IPS-18c (cell line): ENCODE data around the gene OR10T2.
"Not testable (repeated sequence)": the region's sequence is repeated elsewhere in the genome, so short reads cannot be mapped to it uniquely, and the experiment has no call there.

Experiments
- H3K4me3 ChIP-seq: 2 replicates; pipeline ENCODE4 v1.7.0; 2013; ENCODE audit warnings: low read depth, mild to moderate bottlenecking, low read length, moderate library complexity; ENCODE audit not compliant: insufficient read depth
- H3K9me3 ChIP-seq: one replicate; pipeline ENCODE4 v1.6.1; 2013; ENCODE audit warnings: mild to moderate bottlenecking, low read length, moderate library complexity; ENCODE audit not compliant: control insufficient read depth, insufficient read depth

The OR10T2 gene, protein sequence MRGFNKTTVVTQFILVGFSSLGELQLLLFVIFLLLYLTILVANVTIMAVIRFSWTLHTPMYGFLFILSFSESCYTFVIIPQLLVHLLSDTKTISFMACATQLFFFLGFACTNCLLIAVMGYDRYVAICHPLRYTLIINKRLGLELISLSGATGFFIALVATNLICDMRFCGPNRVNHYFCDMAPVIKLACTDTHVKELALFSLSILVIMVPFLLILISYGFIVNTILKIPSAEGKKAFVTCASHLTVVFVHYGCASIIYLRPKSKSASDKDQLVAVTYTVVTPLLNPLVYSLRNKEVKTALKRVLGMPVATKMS

DNA sequence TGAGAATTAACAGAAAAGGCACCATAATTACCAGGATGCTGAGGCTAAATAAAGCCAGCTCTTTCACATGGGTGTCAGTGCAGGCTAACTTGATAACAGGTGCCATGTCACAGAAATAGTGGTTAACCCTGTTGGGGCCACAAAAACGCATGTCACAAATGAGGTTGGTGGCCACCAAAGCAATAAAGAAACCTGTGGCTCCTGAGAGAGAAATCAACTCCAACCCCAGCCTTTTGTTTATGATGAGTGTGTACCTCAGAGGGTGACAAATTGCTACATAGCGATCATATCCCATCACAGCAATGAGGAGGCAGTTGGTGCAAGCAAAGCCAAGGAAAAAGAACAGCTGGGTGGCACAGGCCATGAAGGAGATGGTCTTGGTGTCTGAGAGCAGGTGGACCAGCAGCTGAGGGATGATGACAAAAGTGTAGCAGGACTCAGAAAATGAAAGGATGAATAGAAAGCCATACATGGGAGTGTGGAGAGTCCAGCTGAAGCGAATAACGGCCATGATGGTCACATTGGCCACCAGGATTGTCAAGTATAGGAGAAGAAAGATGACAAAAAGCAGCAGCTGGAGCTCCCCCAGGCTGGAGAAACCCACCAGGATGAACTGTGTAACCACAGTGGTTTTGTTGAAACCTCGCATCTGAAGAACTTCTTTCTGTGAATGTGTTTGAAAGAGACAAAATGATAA lies at the start of gene OR10T2:
OR10T2 (minus strand) TSS at position 649 of the 697 bp plus-strand sequence; CDS start at position 649, 0 bp downstream.
- Histone ChIP-seq H3K9me3 (no peaks in the 10 kb centered on the region), H3K4me3 (no peak within 1 kb of the TSS)

DNA sequence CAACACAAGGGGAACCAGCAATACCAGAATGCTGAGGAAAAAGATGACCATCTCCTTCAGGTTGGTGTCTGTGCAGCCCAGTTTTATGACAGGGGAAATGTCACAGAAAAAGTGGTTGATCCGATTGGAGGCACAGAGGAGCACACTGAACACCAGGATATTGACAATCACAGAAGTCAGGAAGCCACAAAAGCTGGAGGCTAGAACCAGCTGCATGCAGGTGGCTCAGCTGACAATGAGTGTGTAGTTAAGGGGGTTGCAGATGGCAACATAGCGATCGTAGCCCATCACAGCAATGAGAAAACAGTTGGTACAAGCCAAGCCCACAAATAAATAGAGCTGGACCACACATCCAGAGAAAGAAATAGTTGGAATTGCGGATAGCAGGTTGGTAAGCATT lies 46.1 kb upstream of the OR10T2 start:
- no peak overlapping the region for H3K4me3 ChIP-seq
- H3K9me3 ChIP-seq, result no peaks in the 10 kb centered on the region

DNA sequence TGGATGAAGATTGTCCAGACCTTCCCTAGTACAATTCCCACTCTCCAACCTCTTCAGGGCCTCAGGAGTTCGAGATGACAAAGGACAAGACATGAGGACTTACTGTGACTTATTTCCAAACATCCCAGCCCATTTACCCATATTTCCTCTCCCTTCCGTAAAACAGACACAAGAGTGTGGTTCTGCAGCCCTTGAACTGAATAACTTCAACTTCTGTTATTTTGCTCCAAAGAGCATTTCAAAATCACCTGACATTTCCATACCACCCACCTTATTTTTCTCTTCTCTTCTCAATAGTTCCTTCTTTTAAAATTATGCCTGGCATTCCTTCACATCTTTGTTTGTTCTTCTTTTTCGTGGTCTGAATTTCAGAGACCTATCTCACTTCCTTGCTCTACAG lies 35.5 kb upstream of the OR10T2 start:
- Histone ChIP-seq H3K9me3 (no peaks in the 10 kb centered on the region), H3K4me3 (no peak overlapping the region)

DNA sequence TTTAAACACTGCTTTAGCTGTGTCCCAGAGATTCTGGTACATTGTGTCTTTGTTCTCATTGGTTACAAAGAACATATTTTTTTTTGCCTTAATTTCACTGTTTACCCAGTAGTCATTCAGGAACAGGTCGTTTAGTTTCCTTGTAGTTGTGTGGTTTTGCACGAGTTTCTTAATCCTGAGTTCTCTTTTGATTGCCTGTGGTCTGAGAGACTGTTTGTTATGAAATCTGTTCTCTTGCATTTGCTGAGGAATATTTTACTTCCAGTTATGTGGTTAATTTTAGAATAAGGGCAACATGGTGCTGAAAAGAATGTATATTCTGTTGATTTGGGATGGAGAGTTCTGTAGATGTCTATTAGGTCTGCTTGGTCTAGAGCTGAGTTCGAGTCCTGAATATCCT lies 30.9 kb upstream of the OR10T2 start:
- H3K4me3 ChIP-seq, H3K9me3 ChIP-seq: not testable (repeated sequence)

DNA sequence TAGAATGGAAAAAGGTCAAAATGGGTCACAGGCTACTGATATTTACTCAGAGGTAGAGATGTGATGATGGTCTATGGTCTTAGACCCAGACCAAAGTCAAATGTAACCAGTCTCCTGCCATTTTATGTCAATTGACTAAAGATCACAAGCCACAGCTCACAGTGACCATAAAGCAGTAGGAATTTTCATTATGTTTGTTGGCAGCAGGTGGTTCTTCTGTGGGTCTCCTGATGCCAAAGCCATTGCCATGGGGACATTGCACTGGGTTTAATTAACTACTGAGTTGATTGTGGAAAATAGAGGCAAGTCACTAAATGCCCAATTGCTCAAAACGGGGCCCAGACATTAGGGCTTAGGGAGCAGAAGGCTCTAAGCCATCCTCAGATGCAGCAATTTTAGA lies 26.9 kb upstream of the OR10T2 start, which contains the start of gene OR10K2:
OR10K2 (minus strand) TSS at position 101 of the 400 bp plus-strand sequence. CDS start 5,371 bp downstream, outside the sequence.
- Histone ChIP-seq H3K9me3 (no peaks in the 10 kb centered on the region), H3K4me3 (no peak within 1 kb of the TSS)

DNA sequence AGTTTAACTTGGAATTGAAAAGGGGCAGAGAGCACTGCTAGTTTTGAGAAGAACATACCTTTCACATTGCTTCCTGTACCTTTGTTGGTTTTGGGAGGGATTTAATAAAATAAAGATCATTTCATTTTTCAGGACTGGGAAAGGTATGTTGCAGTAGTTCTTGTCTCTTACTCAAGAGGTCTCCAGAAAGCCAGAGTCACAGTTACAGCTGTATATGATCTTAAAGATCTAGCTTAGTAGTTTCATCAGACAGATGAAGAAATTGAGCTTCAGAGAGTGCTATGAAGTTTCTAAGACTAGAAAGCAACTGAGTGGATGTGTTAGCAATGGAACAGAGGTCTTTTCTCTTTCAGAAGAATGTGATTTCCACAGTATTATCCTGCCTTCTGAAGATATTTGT lies 25.8 kb upstream of the OR10T2 start:
- Histone ChIP-seq H3K4me3 (no peak overlapping the region), H3K9me3 (no peaks in the 10 kb centered on the region)

DNA sequence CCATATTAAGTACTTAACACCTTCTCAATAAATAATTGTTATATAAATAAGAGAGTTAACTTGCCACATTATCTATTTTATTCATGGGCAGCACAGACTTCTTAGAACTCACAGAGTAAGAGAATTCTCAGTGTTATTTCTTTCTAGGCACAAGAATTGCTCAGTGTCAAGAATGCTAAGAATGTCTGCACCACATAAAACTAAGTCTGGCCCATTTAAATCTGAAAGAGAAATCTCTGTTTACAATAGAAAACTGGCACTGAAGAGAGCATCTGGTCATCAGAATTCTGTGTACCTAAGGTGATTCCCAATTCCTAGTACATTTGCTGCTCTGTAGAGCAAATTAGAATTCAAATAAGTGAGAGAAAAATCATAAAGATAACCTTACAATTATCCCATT lies 22.9 kb upstream of the OR10T2 start:
- Histone ChIP-seq H3K9me3 (no peaks in the 10 kb centered on the region), H3K4me3 (no peak overlapping the region)

DNA sequence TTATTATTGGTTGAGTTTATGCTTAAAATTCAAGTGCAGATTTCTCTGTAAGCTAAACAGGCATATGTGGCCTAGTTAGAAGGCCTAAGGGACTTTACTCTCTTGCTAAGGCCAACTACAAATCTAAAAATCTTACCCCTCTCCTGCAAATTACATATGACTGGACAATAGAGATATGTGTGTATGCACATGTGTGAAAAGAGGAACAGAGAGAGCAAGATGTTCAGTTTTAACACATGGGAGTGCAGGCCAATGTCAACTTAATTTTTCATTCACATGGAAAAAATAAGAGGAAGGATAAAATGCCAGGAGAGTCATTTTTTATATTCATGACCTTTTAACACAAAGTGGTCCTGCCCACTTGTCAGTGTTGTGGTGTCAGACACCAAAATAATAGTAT lies 18.3 kb upstream of the OR10T2 start:
- H3K4me3 ChIP-seq, result no peak overlapping the region
- no peaks in the 10 kb centered on the region for H3K9me3 ChIP-seq

DNA sequence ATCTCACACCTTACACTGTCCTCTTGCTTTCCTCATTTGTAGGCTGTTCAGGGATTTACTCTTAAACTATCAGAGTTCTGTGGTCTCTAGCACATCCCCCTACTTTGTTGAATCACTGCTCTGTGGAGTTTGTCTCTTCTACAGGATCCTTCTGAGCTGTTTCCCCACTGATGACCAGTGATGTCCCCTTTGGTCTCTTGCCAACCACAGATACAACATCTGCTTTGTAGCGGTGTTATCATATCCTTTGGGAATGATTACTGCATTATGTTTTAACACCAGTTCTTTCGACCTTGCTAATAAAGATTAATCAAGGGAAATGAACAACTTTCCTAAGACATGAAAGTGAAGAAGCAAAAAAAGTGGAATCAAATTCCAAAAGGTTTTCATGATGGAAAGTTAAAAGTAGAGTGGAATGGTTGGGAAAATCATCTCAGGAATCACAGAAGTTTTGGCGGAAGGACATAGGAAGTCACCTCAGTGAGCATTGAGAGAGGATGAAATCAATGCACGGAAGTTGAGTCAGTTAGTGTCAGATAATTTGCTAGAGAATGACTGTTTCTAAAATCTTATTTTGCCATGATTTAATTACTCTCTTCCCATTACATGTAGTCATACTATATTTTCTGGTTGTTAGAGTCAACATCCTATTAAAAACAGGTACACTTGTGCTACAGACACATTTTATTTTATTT lies 15.5 kb upstream of the OR10T2 start:
- no peaks in the 10 kb centered on the region for H3K9me3 ChIP-seq

DNA sequence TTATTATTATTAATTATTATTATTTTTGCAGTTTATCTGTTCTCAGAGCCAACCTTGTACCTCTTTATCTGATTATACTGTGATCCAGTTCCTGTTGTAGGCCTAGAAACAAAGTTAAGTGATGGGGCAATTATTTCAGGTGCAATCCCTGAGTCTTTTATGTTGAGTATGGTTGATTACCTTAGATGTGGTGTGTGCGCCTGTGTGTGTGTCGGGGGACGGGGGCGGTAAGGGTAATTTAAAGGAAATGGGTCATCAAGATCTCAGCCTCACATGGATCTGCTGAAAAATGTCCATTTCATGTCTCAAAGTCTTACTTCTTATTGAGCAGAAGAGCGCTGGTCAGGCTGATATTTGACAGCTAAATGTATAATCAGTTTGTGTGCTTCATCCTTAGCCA lies 7.8 kb upstream of the OR10T2 start:
- no peaks in the 10 kb centered on the region for H3K9me3 ChIP-seq

More for the DNA sequence above, 15.5 kb upstream of the OR10T2 start:
- no peak overlapping the region for H3K4me3 ChIP-seq

DNA sequence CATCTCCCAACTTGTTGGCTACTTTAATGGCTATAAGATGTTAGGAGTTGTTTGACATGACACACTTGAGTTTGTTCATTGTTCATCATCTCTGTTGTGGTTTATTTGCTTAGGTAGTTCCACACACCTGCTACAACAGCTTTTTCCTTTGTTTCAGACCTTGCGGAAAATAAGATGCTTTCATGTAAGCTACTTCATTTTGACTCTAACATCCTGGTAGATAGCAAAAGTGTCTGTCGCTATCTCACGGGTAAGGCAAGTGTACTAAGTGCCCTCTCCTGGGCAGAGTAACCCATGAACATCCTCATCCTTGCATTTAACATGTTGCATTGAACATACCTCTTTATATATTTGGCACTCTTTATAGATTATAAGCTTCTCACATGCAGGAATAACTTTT lies 1.6 kb upstream of the OR10T2 start:
- no peaks in the 10 kb centered on the region for H3K9me3 ChIP-seq
- H3K4me3 ChIP-seq, result no peak overlapping the region

More for the DNA sequence above, 7.8 kb upstream of the OR10T2 start:
- no peak overlapping the region for H3K4me3 ChIP-seq

DNA sequence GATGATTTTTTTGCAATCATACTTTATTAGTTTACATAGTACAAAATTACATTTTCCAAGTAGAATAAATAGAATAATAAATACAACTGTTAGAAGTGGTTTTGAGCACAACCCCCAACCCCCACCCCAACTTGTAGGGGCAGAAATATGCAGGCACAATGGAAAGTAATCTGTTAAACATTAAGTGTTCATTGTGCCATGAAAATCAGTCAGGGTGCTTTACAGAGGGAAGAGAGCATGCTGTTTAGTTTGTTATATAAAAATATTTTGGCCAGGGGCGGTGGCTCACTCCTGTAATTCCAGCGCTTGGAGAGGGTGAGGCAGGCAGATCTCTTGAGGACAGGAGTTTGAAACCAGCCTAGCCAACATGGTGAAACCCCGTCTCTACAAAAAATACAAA lies 2.6 kb downstream of the OR10T2 start:
- Histone ChIP-seq H3K9me3 (no peaks in the 10 kb centered on the region), H3K4me3 (no peak overlapping the region)

DNA sequence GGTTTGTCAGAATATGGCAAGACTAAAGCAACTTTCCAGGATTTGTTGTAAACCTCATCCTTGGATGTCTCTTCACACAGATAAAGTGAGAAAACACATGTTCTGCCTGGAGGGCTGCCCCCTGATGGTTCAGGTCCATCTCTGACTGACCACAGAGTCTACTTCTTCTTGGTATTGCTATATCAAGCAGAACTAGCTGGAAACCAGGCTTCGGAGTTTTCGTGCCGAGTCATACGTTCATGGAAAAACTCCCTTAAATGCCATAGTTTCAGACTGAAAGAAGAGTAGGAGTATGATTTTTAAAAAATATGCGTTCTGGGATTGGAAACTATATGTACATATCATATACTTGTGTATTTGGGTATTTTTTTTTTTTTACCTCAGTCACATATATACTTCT lies 5.8 kb downstream of the OR10T2 start:
- no peaks in the 10 kb centered on the region for H3K9me3 ChIP-seq
- no peak overlapping the region for H3K4me3 ChIP-seq

DNA sequence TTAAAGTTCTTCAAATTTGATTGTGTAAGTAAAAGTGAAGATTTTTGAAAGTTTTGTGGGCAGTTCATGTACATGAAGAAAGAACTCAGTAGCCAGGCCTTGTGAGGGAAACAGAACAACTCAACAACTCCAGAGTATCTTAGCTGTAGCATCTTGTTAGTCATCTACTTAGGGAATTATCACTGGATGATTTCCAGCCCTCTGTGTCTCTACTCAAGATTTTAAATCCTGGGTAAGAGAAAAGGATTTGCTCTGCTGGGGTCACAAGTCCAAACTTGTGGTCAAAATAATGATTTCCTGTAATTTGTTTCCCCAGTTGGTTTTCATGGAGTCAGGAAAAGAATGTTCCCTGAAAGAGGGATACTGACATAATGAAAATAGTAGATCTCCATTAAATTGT lies 8.2 kb downstream of the OR10T2 start:
- Histone ChIP-seq H3K4me3 (no peak overlapping the region), H3K9me3 (no peaks in the 10 kb centered on the region)

DNA sequence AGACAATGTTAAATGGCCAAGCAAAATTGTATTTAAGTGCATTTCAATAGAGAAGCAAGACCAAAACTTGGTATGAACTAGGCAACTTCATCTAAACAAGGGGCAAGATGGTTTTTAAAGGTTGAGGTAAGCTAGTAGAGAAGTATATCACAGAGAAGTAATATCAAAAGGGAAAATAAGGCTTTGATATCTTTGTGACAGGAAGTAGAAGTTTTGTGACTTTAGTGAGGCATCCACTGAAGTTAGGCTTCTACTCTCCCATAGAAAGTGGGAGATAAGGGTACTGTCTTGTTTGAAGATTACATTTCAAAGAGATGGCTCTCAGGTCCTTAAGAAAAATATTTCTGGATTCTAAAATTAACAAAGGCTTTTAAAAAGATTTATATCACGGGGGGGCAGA lies 8.9 kb downstream of the OR10T2 start:
- Histone ChIP-seq H3K4me3 (no peak overlapping the region), H3K9me3 (no peaks in the 10 kb centered on the region)

DNA sequence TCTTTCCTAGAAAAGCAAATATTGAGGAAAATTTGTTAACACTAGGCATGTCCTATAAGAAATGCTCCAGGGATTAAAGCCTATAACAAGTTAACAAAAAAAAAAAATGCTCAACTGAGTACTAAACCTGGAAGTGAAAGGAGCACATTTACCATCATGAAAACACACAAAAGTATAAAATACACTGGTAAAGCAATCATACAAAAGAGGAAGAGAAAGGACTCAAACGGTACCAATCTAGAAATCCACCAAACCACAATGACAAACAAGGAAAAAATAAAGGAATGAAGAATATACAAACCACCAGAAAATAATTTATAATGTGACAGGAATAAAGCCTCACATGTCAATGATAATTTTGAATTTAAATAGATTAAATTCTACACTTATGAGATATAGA lies 24.4 kb downstream of the OR10T2 start:
- Histone ChIP-seq H3K9me3 (no peaks in the 10 kb centered on the region), H3K4me3 (no peak overlapping the region)

DNA sequence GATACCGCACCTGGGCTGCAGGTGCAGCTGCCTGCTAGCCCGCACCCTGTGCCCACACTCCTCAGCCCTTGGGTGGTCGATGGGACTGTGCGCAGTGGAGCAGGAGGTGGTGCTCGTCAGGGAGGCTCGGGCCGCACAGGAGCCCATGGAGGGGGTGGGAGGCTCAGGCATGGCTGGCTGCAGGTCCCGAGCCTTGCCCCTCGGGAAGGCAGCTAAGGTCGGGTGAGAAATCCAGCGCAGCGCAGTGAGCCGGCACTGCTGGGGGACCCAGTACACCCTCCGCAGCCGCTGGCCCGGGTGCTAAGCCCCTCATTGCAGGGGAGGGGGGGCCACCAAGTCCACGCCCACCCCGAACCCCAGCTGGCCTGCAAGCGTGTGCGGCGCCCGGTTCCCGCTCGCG lies 25.2 kb downstream of the OR10T2 start:
- H3K9me3 ChIP-seq, H3K4me3 ChIP-seq: not testable (repeated sequence)
